ENCODE results near the gene SRBD1.

- TF ChIP-seq CTCF (IDR thresholded peaks at IDR 0.05) = no peak
- no peak for TF ChIP-seq POLR2A (IDR thresholded peaks at IDR 0.05)
These were observed 25.7 kb downstream of the SRBD1 start for GRCh38 chr2:45585267-45585861.

Data from lower leg skin (tissue), 3 donors.